ENCODE data around the gene CLK4. TPM values are rescaled to one million over a fixed set of nuclear protein-coding genes. Genes with fewer than 3 reads are reported as not detected.
A peak's percentile ranks its signal among the peaks of the same experiment; 100 is the strongest.

Gene CLK4
- total RNA-seq, 1 donor from 2014 or later = 19.9 TPM

- Mint-ChIP-seq H3K27me3 (ENCODE audit: unreplicated experiment) (peaks cover 7% of the 10 kb centered on the region), H3K4me1 (ENCODE audit: unreplicated experiment) (peaks cover 36% of the 10 kb centered on the region), H3K27ac (ENCODE audit: unreplicated experiment) (no peak overlapping the region), H3K9me3 (ENCODE audit: unreplicated experiment) (no peaks in the 10 kb centered on the region), H3K36me3 (ENCODE audit: low read depth, unreplicated experiment) (peaks cover 7% of the 10 kb centered on the region), H3K4me3 (ENCODE audit: unreplicated experiment) (no peak overlapping the region)
- DNase-seq (ENCODE audit: low spot score) = no peak
- no peak for TF ChIP-seq CTCF (IDR thresholded peaks at IDR 0.05; ENCODE audit: unreplicated experiment)
Observed at GRCh38 chr5:178564811-178565550, 61.9 kb downstream of the CLK4 start.

- H3K4me1 Mint-ChIP-seq (ENCODE audit: unreplicated experiment) = peaks cover 36% of the 10 kb centered on the region
- no peak overlapping the region for H3K4me3 Mint-ChIP-seq (ENCODE audit: unreplicated experiment)
- TF ChIP-seq CTCF (IDR thresholded peaks at IDR 0.05; ENCODE audit: unreplicated experiment) = no peak
- H3K27me3 Mint-ChIP-seq (ENCODE audit: unreplicated experiment) = peaks cover 7% of the 10 kb centered on the region
- peak overlapping the region; percentile 33 for H3K27ac Mint-ChIP-seq (ENCODE audit: unreplicated experiment)
- H3K9me3 Mint-ChIP-seq (ENCODE audit: unreplicated experiment) = no peaks in the 10 kb centered on the region
- H3K36me3 Mint-ChIP-seq (ENCODE audit: low read depth, unreplicated experiment) = peaks cover 5% of the 10 kb centered on the region
- no peak for DNase-seq (ENCODE audit: low spot score)
Observed at GRCh38 chr5:178564397-178564796, 62.5 kb downstream of the CLK4 start.

- peaks cover 6% of the 10 kb centered on the region for H3K27me3 Mint-ChIP-seq (ENCODE audit: unreplicated experiment)
Observed at GRCh38 chr5:178563621-178564020, 63.2 kb downstream of the CLK4 start.

GRCh38 chr5:178561746-178562264 is 65.0 kb downstream of the CLK4 start:
- Mint-ChIP-seq H3K9me3 (ENCODE audit: unreplicated experiment) (no peaks in the 10 kb centered on the region), H3K4me3 (ENCODE audit: unreplicated experiment) (no peak overlapping the region), H3K27ac (ENCODE audit: unreplicated experiment) (no peak overlapping the region), H3K4me1 (ENCODE audit: unreplicated experiment) (peaks cover 33% of the 10 kb centered on the region), H3K36me3 (ENCODE audit: low read depth, unreplicated experiment) (peaks cover 9% of the 10 kb centered on the region), H3K27me3 (ENCODE audit: unreplicated experiment) (peaks cover 8% of the 10 kb centered on the region)
- no peak for TF ChIP-seq CTCF (IDR thresholded peaks at IDR 0.05; ENCODE audit: unreplicated experiment)
- DNase-seq (ENCODE audit: low spot score) = no peak

More at GRCh38 chr5:178563621-178564020, 63.2 kb downstream of the CLK4 start:
- peaks cover 9% of the 10 kb centered on the region for H3K36me3 Mint-ChIP-seq (ENCODE audit: low read depth, unreplicated experiment)
- TF ChIP-seq CTCF (IDR thresholded peaks at IDR 0.05; ENCODE audit: unreplicated experiment) = no peak
- no peak overlapping the region for H3K27ac Mint-ChIP-seq (ENCODE audit: unreplicated experiment)
- H3K4me3 Mint-ChIP-seq (ENCODE audit: unreplicated experiment) = no peak overlapping the region
- H3K4me1 Mint-ChIP-seq (ENCODE audit: unreplicated experiment) = peaks cover 36% of the 10 kb centered on the region
- no peaks in the 10 kb centered on the region for H3K9me3 Mint-ChIP-seq (ENCODE audit: unreplicated experiment)
- no peak for DNase-seq (ENCODE audit: low spot score)

GRCh38 chr5:178560911-178561310 is 65.9 kb downstream of the CLK4 start:
- H3K4me1 Mint-ChIP-seq (ENCODE audit: unreplicated experiment) = peaks cover 35% of the 10 kb centered on the region
- no peak for TF ChIP-seq CTCF (IDR thresholded peaks at IDR 0.05; ENCODE audit: unreplicated experiment)
- peaks cover 8% of the 10 kb centered on the region for H3K27me3 Mint-ChIP-seq (ENCODE audit: unreplicated experiment)
- H3K4me3 Mint-ChIP-seq (ENCODE audit: unreplicated experiment) = no peak overlapping the region
- H3K27ac Mint-ChIP-seq (ENCODE audit: unreplicated experiment) = no peak overlapping the region
- no peak for DNase-seq (ENCODE audit: low spot score)
- H3K36me3 Mint-ChIP-seq (ENCODE audit: low read depth, unreplicated experiment) = peaks cover 9% of the 10 kb centered on the region
- no peaks in the 10 kb centered on the region for H3K9me3 Mint-ChIP-seq (ENCODE audit: unreplicated experiment)

Measured in endothelial cell (in vitro differentiated cells).